NCI-H2107 treated with DMSO at 0.1 percent for 48 hours (cell line): ENCODE measurements around the gene SIKE1.
"Not testable (repeated sequence)": the region's sequence is repeated elsewhere in the genome, so short reads cannot be mapped to it uniquely, and the experiment has no call there.

Source experiments
- DNase-seq: peaks from one replicate; lab custom pipeline; 2025; ENCODE audit not compliant: unreplicated experiment; lab: John Stamatoyannopoulos, UW

SIKE1 gene

DNA sequence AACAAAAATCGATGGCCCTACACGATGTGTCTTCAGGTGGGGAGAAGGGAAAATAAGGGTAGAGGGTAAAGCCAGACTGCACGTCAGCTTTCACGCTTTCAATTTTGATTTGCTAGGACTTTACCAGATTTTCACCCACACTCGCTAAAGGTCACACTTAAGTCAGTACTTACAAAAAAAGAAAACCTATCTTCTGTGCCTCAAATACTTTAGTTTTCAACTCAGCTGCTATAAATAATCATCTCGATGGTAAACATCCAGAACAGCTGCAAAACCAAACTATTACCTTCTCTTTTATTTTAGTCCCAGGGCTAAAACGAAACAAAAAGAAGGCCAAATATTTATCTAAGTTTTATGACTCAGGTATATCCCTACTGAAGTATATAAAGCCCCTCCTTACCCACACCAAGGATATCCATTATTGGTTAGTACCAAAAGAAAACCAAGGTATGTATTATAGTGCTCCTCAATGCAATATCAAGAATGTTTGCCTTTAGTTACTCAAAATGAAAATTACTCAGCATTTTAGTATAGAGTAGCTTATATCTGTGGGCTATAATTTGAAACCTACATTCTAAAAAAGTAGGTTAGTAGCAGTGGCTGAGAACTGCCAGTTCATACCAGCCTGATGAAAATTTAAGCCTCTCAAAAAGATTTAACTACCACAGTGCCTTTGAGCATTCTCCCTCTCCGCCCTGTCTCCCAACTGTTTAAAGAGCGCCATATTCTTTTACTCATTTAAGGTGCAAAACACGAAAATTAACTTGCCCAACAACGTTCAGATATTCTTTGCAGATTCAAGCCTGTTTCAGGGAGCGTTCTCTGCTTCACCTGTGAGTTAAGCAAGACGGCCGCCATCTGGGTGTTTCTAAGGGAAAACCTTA is 24.2 kb downstream of the SIKE1 start:
- no peak for DNase-seq

DNA sequence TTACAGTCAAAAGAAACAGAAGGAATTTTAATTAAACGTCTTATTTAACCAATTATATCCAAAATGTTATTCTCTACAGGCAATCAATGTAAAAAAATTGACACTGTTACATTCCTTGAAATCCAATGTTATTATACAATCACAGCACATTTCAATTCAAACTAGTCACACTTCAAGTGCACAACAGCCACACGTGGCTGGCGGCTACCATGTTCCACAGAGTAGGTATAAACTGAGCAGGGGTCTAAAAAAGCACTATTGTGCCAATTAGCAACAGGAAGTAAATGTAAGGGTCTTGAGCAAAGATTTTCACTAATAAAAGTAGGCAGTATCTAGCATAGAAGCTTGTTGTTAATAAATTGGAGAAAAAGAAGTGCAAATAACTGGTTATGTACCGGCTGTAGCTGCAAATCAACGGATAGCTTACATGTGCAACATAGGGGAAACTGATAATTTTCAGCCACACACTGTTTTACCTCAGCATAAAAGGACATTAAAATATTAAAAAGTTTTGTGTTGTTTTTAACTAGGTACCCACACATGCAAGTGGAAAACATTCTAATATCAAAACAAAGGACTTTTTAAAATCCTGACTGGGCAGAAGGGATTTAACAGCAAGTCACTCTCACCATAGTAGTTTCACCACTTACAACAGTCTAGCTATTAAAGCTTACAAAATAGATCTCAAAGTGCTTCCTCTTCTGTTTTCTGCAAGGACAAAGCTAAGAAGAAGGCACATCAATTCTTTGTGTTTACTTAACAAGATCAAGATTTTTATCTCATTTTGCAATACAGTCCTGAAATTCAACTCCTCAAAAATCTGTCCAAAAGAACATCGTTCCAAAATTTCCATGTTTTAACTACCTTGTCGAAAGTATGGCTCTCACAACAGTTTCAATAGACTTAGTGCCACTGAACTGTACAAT is 25.2 kb downstream of the SIKE1 start:
- no peak for DNase-seq

DNA sequence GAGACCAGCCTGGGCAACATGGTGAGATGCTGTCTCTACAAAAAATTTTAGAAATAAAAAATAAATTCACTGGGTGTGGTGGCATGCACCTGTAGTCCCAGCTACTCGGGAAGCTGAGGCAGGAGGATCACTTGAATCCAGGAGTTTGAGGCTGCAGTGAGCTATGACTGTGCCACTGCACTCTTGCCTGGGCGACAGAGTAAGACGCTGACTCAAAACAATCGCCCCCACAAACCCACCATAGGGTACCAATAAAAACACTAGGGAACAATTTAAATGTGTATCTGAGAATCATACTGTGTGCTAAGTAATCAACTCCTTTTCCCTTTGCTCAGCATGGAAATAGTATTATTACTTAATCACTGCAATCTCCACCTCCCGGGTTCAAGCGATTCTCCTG is 26.8 kb downstream of the SIKE1 start:
- not testable (repeated sequence) for DNase-seq

DNA sequence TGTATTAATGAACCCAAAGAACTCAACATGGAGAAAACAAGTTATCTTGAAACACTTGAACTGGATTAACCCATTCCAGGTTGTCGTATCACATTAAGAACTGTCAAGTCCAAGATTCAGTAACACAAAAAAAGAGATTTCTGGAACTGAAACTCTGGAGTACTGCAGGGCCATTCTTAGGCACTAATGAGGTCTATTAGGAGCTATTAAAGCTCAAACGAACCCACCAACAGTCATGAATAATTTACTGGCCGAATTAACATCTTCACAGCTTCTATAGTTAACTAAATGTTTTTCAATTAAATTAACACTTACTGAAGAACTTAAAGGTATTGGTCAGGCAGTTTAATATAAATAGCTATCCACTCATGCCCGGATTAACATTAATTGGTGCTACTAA is 27.3 kb downstream of the SIKE1 start:
- no peak for DNase-seq

- DNase-seq: peak; percentile 96
Measured at GRCh38 chr1:114750780-114751179, 29.7 kb downstream of the SIKE1 start.

DNA sequence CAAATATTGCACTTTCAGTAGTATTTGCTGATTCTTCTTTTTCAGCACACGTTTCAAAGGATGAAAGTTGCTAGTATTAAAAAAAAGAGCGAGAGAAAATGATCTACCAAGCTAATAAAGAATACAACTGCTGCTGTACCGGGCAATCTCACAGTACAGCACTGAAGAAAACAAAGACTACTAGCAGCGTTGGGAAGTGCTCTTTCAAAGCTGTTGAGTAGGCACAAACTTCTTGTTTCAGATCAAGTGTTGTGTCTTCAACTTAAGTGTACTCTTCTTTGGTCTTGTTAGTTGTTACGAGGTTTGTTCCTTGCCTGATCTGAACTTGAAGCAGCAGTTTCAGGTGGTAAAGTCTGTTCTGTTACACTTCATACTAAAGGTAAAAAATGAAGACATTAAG is 30.6 kb downstream of the SIKE1 start:
- DNase-seq: no peak

- DNase-seq: no peak
Measured at GRCh38 chr1:114746450-114747121, 33.9 kb downstream of the SIKE1 start.

DNA sequence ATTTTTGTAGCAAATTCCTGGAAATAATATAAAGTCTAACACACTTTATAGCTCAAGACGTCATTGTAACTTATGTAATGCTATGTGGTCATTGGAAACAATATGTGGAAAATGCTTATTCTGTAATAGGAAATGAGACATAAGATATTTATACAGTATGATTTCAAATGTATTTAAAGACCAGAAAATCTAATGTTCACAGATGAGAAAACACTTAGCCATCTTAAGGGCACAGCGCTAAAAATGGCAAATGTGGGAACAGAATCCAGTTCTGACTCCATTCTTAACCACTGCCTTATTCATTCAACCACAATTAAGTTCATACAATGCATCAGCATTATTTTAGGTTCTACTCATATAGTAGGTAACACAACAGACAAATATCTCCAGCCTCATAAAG is 35.2 kb downstream of the SIKE1 start:
- no peak for DNase-seq

DNA sequence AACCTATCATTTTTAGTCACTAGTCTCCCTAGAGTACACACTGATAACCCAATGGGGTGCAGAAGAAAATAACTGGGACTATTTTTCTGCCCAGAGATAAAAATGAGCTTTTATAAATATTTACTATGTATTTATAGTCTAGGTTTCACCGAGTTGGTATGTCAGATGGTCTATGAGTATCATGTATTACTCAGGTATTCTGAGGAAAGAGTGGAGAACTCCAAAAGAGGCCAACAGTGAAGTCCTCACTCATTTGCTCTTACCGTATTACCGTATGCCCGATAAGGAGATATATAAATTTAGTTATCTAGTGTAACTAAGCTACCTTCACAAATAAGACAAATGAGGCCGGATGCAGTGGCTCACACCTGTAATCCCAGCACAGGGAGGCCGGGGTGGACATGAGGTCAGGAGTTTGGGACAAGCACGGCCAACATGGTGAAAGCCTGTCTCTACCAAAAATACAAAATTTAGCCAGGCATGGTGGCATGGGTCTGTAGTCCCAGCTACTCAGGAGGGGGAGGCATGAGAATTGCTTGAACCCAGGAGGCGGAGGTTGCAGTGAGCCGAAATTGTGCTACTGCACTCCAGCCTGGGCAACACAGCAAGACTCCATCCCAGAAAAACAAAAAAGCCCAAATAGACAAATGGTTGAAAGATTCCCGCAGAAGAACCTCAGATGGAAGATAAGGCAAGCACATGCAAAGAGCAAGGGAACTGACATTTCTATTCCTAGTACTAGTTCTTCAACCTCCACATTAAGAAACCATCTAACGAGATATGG is 38.3 kb downstream of the SIKE1 start:
- DNase-seq: no peak

DNA sequence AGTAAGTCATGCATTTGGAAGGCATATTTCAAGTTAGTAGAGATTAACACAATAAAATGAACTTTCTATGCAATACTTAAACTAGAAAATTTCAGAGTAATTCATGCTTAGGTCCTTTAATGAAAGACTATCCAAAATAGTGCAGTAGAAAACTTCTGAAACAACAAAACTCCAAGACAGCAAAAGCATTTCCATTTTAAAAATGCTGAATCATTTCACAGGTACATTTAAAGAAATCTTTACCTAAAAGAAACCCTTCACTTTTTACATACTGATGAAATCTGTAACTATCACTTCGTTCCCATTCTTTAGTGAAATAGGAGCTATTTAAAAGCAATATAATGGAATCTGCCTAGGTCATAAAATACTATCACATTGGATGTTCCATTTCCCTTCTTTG is 40.2 kb downstream of the SIKE1 start:
- DNase-seq: no peak

DNA sequence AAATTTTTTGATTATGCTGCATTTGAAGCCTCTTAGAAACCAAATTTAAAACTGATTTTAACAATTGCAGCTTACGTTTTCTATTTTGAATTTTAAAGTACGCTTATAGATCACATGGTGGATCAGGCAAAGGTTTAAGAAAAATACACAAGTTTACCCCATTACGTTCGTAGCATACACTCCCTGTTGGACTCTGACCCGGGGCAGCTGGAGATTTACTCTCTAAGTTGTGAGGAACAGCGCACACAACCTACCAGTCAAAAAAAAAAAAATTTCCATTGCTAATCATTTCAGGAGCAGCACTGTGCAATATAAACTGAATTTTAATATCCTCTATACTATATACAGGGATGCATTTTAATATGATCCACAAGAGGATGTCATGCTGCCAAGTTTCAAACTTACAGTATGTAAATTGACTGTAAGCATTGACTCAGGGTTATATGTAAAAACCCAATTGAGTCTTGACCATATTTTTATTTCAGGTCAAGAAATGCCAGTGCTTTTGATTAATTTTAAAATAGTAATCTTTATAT is 43.1 kb downstream of the SIKE1 start:
- DNase-seq: no peak

GRCh38 chr1:114735479-114735878 is 45.0 kb downstream of the SIKE1 start:
- no peak for DNase-seq

DNA sequence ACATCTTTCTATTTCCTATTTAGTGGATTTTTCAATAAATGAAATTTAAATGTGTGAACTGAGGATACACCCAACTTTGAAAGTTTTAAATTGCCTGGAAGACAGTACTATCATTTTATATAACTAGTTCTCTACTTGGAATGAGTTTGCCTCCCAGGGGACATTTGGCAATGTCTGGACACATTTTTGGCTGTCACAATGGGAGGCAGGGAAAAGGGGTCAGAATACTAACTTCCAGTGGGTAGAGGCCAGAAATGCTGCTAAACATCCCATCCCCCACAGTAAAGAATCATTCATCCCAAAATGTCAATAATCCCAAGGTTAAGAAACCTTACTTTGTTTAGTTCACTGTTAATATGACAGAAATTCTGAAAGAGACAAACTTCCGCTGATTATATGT is 50.7 kb downstream of the SIKE1 start:
- no peak for DNase-seq

DNA sequence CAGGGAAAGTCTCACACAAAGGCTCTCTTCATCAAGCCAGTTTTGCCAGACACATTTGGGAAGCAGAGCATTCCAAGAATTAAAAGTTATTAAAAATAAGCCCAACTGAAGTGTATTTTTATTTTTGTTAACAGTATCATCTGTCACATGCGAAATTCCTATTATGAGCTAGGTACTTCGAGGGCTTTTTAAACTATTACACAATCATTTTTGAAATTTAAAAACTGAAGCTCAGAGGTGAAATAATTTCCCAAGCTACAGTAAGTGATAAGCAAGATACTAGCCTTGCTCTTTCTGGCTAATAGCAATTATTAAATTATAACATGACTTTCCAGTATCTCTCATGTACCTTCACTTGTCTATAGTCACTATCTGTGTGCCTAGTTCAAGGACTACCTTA is 51.9 kb downstream of the SIKE1 start:
- no peak for DNase-seq

DNA sequence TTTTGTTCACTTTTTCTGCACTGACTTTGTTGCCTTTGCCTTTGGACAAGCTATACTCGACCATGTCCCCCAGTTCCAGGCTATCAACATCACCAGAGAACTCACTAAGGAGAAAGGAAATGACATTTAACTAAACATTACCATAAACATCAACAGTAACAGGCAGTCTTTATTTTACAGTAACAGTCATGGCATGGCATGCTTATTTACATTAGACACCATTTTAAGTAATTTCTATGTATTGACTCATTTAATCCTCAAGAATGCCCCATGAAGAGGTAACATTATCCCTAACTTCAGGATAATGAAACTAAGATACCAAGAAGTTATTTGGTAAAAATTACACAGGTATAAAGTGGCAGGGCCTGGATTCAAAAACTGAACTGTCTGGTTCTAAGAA is 55.3 kb downstream of the SIKE1 start:
- no peak for DNase-seq

DNA sequence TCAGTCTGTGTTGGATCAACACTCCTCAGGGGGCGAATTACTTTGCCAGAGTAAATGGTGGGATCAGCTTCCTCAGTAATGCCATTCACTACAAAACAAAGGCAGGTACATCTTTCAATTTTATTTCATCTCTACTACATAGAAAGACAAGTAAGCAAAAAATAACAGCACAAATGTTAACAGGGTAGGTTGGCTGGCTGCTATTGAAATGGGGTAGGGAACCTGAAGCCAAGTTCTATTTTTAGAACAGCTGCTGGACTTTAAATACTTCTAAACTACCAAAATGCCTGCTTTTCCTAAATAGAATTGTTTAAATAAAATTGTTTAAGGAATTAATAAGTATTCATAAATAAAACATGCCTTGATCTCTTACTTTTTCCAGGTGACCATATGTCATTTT is 56.6 kb downstream of the SIKE1 start:
- DNase-seq: no peak

DNA sequence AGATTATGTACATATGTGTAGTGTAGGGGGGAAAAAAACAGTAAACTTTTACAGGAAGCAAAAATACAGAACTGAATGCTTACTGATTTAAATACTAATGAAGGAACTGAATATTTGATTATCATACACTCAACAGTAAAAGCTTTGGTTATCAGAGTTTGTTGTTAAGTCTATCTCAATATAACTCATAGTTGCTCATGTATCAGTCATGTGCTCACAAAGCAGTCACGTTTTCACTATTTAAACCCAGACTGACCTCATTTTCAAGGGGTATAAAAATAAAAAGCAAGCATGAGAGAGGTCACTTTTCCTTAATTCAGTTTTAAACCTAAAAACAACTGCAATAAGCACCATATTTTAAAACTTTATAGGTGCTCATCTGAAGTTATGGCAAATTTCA is 57.0 kb downstream of the SIKE1 start:
- no peak for DNase-seq

DNA sequence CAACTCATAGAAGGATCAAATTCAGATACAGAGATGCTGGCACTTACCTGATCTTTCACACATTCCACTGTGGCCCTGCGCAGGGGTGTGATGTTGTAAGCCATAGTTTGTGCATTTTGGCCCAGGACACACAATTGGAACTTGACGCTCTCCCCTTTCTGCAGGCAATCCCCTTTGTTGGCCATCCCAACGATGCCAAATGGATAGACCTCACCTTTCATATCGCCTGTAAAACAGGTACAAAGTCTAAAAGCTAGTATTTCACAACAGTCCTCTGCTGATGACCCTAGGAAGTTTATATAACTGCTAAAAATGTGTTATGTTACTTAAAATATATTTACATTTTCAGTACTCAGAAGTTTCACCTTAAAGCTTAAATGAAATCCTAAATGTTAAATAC is 60.0 kb downstream of the SIKE1 start:
- no peak for DNase-seq
